NCI-H748 (cell line): Measurements from ENCODE around the gene OCRL.

Experiments
- DNase-seq: peaks from one replicate; lab custom pipeline; 2025; ENCODE audit not compliant: unreplicated experiment; lab: John Stamatoyannopoulos, UW

Gene OCRL

DNA sequence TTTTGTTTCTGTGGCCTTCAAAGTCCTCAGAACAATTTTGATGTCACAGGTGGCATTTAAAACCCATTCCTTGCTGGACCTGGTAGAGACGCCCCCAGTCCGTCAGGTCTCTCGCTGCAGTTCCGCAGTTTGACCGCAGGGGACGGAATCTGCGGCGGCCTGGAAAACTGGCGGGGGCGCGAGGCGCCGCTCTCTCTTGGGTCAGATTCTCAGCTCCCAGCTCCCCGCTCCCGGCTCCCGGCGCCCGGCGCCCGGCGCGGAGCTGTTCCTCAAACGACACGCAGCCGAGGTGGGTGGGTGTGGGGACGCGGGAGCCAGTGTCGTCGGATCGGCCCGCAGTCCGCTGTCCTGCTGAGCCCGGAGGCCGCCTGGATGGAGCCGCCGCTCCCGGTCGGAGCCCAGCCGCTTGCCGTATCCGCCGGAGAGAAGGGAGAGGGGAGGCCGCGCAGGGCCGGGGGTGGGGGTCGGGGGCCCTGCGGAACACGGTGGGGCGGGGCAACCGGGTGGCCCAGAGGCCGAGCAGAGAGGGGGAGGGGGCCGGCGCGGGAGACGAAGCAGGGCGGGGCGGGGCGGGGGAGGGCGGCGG, at the start of gene OCRL:
OCRL (plus strand) TSS at position 192 of the 586 bp plus-strand sequence; CDS start at position 373, 181 bp downstream.
- peak; percentile 78 for DNase-seq

DNA sequence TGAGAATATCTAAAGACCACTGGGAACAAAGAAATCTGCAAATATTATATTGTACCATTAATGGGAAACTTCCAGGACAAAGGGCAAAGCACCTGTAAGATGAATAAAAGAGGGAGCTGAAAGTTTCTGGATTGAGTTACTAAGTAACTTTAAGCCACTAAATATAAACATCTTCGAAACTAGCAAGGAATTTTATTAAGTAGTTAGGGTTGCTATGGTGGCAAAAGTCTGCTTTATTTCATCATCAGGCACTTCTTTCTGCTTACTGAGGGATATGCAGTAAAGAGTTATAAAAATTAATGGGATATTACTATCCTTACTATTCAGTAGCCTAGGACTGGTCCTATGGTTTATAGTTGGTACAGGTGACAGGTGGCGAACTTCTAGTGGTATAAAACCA, 49.7 kb upstream of the OCRL start:
- no peak for DNase-seq

DNA sequence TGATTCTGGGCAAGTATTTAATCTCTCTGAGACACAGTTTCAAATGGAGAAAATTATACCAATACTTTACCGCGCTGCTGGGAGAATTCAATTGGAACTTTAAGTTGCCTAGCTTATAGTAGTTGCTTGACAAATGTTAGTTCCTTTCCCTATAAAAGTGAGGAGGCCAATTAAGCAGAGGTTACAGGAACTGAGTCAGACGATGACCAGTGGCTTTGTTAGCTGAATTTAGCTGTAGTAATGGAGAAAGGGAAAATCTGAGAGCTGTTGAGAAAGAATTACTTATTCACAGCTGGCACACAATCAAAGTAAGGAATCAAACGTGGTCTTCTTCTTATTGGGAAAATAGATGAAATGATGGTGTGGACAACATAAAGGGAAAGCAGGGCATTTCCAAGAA, 46.4 kb upstream of the OCRL start:
- no peak for DNase-seq

DNA sequence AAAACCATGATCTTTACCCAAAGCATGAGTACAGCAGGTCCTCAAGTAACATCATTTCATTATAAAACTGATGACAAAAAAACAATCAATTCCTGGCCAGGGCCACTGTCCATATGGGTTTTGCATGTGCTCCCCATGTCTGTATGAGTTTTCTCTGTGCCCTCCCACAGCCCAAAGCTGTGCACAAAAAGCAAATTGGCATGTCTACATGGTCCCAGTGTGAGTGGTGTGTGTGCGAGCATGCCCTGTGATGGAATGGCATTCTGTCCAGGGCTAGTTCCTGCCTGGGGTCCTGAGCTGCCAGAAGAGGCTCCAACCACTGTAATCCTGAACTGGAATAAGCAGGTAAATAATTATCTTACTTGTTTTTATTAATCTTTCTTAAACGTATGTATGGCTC, 45.2 kb upstream of the OCRL start:
- no peak for DNase-seq

DNA sequence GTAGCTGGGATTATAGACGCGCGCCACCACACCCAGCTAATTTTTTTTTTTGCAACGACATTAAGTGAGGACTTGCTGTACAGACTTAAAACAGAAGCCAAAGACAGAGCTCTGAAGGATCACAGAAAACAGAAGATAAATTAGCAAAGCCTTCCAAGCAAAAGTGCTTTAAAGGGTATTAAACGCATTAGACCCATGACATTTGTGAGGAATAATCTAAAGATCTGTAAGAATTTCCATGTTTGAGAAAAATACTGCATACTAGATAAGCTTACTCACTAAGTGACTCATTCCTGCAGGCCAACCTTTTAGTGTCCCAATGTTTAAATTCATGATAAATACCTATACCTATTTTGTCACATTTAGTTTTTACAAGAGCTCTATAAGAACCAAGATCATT, 44.2 kb upstream of the OCRL start:
- no peak for DNase-seq

DNA sequence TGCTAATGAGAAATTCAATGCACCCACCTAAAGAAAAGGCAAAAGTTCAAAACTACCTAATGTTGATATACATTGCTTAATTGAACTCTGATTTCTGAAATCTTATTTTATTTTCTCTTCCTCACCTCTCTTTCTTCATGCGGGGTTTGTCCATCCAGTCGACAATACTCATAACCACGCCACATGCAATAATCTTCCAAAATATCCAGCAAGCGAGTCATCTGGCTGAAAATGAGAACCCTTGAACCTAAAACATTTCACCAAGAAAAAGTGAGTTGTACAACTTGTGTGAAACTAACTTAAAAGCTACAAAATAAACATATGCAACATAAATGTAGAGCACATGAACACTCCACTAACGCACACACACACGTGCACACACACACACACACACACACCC, 43.4 kb upstream of the OCRL start:
- no peak for DNase-seq

DNA sequence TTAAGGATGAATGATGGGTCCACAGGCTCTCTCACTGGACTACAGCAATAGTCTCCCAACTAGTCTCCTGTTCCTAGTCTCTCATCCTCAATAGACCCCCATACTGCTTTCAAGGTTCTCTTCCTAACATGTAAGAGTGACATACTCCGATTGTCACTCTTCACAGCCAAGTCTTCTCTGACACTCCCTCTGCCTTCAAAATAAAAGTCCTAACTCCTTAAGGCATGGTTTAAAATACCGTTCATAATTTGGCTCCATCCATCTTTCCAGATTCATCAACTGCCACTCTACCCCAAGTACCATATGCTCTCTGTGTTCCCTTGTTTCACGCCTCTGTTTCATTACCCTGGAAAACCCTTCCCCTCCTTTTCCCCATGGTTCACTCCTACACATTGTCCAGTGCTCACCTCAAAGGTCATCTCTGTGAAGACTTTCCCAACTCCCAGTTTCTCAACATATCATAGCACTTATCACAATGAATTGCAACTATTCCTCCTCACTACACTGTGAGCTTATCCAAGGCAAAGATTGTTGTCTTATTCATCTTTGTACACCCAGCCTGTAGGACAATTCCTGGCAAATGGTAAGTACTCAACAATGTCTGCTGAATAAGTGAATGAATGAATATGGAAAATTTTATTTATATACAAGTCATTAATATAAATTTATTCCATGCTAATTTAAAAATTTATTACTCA, 42.8 kb upstream of the OCRL start:
- DNase-seq = no peak

DNA sequence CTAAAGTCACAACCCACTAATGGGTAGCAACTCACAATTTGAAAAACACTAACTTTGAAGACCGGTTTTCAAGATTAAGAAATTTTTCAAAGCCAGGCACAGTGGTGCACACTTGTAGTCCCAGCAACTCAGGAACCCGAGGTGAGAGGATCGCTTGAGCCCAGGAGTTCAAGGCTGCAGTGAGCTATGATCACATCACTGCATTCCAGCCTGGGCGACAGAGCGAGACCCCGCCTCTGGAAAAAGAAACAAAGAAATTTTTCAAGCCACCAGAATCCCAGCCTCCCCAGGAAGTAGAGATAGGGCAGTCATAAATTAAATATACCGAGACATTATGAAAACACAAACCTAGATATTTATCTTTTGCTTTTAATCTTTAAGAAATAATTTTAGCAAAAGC, 29.7 kb upstream of the OCRL start:
- DNase-seq = no peak

DNA sequence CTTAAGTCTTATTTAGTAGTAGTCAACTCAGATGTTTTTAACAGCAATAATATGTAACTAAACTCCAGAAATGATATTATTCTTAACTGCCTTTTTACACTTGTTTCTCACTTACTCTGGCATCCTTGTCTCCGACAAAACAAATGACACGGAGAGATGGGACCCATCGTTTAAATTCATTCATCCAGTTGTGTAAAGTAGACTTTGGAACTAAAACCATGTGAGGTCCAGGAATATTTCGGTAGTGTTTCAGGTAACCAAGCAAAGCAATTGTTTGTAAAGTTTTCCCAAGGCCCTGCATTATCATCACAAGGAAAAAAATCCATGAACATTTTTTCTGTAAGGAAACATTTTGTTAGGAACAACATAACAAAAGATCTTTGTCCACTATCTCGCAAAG, 28.4 kb upstream of the OCRL start:
- DNase-seq = no peak

DNA sequence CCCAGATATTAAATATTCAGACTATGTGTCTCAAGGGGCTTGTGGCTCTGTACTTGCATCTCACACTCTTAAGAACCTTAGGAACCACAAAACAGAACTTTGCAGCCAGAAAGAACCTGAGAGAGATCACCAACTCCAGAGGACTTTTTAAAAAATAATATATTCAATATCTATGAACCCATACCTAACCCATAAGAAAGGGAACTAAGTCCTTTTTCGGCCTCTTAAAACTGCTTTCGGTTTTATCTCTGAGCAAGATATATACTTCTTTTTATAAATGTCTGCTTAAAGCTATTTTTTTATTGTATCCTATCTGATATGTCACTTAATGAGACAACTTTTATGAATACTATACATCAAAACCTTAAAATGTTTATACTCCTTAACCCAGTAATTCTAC, 27.6 kb upstream of the OCRL start:
- no peak for DNase-seq

DNA sequence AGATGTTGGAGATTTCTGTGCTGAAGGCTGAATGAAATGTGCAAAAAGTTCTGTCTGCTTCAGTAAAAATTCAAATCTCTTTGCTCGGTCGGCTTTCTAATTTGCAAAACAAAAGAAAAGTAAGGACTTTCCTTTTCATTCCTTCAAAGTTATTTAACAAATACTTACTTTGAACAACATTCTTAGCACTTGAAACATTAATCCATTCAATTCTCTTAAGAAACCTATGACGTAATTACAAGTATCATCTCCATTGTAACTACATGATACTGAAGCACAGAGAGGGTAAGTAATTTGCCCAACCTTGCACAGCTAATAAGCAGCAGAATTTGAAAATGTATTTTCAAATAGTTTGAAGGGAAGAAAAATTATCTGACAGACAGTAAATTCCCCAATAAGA, 23.7 kb upstream of the OCRL start:
- no peak for DNase-seq

DNA sequence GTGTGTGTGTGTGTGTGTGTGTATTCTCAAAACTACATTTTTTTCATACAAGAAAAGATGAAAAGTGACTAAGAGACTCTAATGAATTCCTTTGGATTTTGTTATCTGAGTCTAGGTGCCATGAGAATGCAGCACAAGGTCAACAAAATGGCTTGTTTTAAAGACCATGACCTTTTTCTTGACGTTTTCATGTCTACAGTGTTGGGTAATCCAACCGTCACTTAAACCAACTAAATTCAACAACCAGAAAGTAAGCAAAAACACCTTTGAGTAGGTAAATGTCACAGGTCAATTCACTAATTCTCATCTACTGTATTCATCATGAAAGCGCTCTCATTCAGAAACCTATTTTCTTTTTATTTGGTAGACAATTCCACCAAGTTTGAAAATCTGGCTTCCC, 19.9 kb upstream of the OCRL start:
- DNase-seq = no peak

DNA sequence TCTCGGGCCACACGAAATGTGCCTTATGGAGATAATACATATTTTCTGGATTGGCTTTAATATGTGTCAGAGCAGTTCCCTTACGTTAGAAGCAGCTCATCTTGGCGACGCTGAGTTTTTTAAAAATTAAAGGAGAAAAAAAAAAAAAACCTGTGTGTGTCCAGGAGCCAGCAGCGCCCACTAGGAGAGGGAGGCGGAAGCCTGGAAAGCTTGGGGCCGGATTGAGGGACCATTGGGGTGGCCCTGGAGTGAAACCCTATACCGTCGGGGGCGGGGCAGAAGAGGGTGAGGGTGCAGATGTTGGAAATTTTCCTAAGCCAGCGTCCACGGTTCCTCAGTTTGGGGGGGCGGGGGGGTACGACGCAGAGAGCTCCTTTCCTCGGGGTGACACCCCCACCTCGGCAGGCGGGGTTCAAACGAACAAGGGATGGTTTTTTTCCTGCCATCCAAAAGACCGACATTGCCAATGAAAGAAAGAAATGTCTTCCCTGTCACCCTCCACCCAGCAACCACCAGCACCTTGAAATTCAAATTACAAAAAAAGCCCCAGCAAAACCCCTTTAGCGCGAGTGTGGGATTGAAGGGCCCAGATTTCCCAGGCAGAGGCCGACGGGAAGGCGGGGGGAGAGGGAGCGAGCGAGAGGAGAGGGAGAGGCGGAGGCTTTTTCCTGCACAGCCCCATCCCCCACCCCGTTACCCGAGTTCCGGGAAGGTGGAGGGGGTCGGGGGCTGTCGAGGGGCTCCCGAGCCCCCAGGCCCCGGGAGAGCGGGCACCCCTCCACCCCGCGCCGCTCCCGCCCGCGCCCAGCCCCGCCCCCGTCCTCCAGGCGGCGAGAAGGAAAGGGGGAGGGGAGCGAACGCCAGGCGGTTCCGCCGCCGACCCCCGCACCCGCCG, 17.6 kb upstream of the OCRL start:
- peak; percentile 72 for DNase-seq

DNA sequence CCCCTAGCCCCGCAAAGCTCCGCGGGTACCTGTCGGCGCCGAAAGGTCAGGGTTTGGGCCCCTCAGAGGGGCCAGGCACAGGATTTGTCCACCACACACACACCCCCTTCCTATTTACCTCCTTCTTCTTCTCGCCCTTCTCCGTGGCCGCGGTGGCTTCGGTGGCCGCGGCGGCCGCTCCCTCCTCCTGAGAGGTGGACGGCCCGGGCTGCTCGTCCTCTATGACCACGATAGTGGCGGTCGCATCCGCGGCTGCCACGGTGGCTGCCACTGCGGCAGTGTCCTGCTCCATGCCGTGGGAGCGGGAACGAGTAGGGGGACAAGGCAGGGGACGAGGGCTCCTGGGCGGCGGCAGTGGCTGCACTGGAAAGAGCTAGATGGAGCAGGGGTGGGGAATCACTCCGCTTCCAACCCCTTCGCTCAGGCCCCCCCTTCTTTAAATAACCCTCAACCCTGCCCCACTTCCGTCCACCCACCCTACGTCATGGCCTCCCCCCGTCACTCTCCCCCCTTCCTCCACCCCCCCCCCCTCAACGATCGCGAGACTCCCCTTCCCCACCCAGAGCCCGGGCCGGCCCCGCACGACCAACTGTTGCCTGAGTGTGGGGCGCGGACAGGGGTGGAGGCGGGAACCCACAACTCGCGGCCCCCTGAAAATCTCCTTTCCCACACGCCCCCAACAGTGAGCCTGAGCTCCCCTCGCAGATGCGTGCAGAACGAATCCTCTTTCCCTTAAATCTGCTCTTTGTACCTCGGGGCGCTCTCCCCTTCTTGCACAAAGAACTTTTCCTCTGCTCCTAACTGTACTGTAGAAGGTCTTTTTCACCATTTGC, 16.8 kb upstream of the OCRL start, which contains the start of gene SMARCA1:
SMARCA1 (minus strand) TSS at position 412 of the 833 bp plus-strand sequence; CDS start at position 292, 120 bp downstream.
- peak; percentile 73 for DNase-seq

DNA sequence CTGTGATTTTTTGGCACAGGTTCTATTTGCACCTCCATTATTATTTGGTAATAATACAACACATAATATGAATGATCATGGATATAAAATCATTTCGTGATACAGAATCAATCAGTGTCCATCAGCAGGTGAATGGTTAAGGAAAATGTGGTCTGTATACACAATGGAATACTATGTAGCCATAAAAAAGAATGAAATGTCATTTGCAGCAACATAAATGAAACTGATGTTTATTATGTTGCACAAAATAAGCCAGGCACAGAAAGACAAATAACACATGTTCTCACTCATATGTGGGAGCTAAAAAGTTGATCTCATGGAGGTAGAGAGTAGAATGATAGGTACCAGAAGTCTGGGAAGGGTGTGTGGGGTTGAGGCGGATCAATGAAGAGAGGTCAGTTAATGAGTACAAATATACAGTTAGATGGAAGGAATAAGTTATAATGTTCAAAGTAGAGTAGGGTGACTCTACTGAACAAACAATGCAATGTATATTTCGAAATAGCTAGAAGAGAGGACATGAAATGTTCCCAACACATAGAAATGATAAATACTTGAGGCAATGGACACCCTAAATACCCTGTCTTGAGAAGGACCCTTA, 15.7 kb upstream of the OCRL start:
- no peak for DNase-seq

DNA sequence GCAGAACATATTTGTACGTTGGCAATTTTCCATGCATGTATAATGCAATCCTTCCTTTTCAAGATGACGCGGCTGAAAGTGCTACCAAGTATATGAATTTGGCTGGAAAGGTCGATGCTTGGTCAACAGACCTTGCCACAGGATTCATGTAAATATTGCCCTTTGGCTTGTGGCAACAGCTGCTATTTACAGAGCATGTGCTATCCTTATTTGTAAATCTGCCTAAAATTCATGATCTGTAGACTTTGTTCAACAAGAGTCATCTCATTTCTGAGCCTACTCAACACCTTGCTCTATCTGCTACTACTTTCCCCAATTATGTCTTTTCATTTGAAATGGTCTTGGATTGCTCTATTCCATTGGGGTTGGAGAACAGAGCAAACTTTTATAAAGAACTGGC, 14.9 kb upstream of the OCRL start:
- peak; percentile 7 for DNase-seq

DNA sequence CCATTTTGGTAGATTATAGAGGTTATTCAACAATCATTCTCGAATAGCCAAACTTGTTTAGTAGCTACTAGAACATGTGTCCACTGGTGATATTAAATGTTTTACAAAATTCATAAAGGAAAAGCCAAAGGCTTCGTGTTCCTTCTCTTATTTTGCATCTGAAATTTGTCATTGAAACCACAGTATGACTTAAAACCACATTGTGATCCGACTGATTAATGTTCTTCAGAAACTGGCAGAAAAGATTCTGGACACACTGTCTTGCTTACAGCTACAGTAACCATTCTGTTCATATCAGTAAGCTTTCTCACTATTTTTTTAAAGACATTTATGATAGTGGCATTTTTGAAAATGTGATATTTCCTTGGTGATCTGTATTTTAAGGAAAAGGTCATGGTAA, 14.2 kb upstream of the OCRL start:
- DNase-seq = no peak

DNA sequence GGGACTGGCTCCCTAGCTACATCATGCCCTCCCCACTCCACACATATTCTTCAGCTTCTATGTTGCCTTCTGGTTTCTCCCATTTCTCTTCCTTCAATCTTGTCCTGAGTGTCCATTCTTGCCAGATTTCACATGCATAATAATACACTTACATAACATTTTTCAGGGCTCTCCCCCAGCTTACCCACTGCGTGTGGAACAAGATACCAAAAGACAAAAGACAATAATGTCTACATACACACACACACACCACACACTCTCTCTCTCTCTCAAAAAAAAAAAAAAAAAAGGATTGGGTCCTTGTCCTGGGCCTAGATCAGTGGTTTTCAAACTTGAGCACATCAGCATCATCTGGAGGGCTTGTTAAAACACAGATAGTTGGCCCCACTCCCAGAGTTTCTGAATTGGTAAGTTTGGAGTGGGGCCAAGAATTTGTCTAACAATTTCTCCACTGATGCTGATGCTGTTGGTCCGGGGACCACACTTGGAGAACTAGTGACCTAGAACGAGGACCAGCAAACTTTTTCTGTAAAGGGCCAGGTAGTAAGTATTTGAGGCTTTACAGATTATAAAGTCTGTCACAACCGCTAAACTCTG, 10.3 kb upstream of the OCRL start:
- DNase-seq = peak; percentile 45

DNA sequence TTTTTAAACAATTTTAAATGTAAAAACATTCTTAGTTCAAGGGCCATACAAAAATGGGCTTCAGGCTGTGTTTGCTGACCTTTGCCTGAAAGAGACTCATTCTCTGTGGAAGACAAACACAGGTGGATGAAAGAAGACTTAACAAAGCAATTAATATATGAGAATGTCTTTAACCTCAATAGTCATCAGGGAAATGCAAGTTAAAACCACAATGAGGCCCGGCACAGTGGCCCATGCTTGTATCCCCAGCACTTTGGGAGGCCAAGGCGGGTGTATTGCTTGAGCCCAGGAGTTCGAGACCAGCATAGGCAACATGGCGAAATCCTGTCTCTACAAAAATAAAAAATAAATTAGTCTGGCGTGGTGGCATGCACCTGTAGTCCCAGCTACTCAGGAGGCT, 9.6 kb upstream of the OCRL start:
- DNase-seq = no peak

DNA sequence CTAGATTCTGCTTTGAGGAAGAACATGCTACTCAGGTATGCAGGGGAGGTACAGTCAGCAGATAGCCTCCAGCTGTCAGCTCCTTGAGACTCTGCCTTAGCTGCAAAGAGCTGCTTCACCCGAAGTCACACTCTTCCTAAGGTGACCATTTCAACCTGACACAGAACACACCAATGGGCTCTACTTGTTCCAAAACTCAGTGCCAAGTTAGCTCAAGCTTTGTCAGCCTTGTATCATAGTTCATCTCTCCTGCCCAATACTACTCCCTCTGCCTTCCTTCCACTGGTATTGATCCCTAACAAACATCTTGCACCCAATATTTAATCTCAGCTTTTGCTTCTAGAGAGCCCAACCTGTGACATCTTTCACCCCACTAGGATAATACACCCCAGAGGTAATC, 8.9 kb upstream of the OCRL start:
- DNase-seq = no peak
